Measurements from ENCODE around the gene TBC1D1.

TBC1D1 gene

GRCh38 chr4:38117591-38117990, 226.7 kb downstream of the TBC1D1 start:
- H3K27me3 ChIP-seq (replicated peaks; ENCODE audit: control insufficient read depth, insufficient read depth, low read length), result no peaks in the 10 kb centered on the region
- TF ChIP-seq CTCF (IDR thresholded peaks at IDR 0.05; ENCODE audit: insufficient read depth, low read length, poor library complexity, severe bottlenecking), result no peak
- no peak overlapping the region for H3K4me3 ChIP-seq (replicated peaks; ENCODE audit: low read depth, low read length)
- no peak for DNase-seq (ENCODE audit: extremely low read depth, insufficient read length)
- H3K36me3 ChIP-seq (ENCODE audit: control insufficient read depth, insufficient read depth, low read length), result peaks cover 6% of the 10 kb centered on the region

GRCh38 chr4:38119668-38120385, 228.9 kb downstream of the TBC1D1 start:
- TF ChIP-seq CTCF (IDR thresholded peaks at IDR 0.05; ENCODE audit: insufficient read depth, low read length, poor library complexity, severe bottlenecking), result no peak
- Histone ChIP-seq H3K4me3 (replicated peaks; ENCODE audit: low read depth, low read length) (no peak overlapping the region), H3K27me3 (replicated peaks; ENCODE audit: control insufficient read depth, insufficient read depth, low read length) (no peaks in the 10 kb centered on the region), H3K36me3 (ENCODE audit: control insufficient read depth, insufficient read depth, low read length) (peaks cover 6% of the 10 kb centered on the region)
- DNase-seq (ENCODE audit: extremely low read depth, insufficient read length), result no peak

- no peak for TF ChIP-seq CTCF (IDR thresholded peaks at IDR 0.05; ENCODE audit: insufficient read depth, low read length, poor library complexity, severe bottlenecking)
- Histone ChIP-seq H3K27me3 (replicated peaks; ENCODE audit: control insufficient read depth, insufficient read depth, low read length) (no peaks in the 10 kb centered on the region), H3K4me3 (replicated peaks; ENCODE audit: low read depth, low read length) (no peak overlapping the region), H3K36me3 (ENCODE audit: control insufficient read depth, insufficient read depth, low read length) (peaks cover 6% of the 10 kb centered on the region)
- no peak for DNase-seq (ENCODE audit: extremely low read depth, insufficient read length)
These were observed 229.9 kb downstream of the TBC1D1 start for GRCh38 chr4:38120772-38121171.

- no peak for TF ChIP-seq CTCF (IDR thresholded peaks at IDR 0.05; ENCODE audit: insufficient read depth, low read length, poor library complexity, severe bottlenecking)
- Histone ChIP-seq H3K36me3 (ENCODE audit: control insufficient read depth, insufficient read depth, low read length) (peaks cover 6% of the 10 kb centered on the region), H3K27me3 (replicated peaks; ENCODE audit: control insufficient read depth, insufficient read depth, low read length) (no peaks in the 10 kb centered on the region), H3K4me3 (replicated peaks; ENCODE audit: low read depth, low read length) (no peak overlapping the region)
- DNase-seq (ENCODE audit: extremely low read depth, insufficient read length), result no peak
These were observed 231.2 kb downstream of the TBC1D1 start for GRCh38 chr4:38122060-38122459.

- no peak for DNase-seq (ENCODE audit: extremely low read depth, insufficient read length)
- Histone ChIP-seq H3K36me3 (ENCODE audit: control insufficient read depth, insufficient read depth, low read length) (peaks cover 2% of the 10 kb centered on the region), H3K4me3 (replicated peaks; ENCODE audit: low read depth, low read length) (no peak overlapping the region), H3K27me3 (replicated peaks; ENCODE audit: control insufficient read depth, insufficient read depth, low read length) (no peaks in the 10 kb centered on the region)
- TF ChIP-seq CTCF (IDR thresholded peaks at IDR 0.05; ENCODE audit: insufficient read depth, low read length, poor library complexity, severe bottlenecking), result no peak
These were observed 232.7 kb downstream of the TBC1D1 start for GRCh38 chr4:38123555-38123954.

- no peak for DNase-seq (ENCODE audit: extremely low read depth, insufficient read length)
- TF ChIP-seq CTCF (IDR thresholded peaks at IDR 0.05; ENCODE audit: insufficient read depth, low read length, poor library complexity, severe bottlenecking), result no peak
- Histone ChIP-seq H3K36me3 (ENCODE audit: control insufficient read depth, insufficient read depth, low read length) (peaks cover 2% of the 10 kb centered on the region; the same call in 1 of the 2 replicates), H3K4me3 (replicated peaks; ENCODE audit: low read depth, low read length) (no peak overlapping the region), H3K27me3 (replicated peaks; ENCODE audit: control insufficient read depth, insufficient read depth, low read length) (no peaks in the 10 kb centered on the region)
These were observed 234.1 kb downstream of the TBC1D1 start for GRCh38 chr4:38124961-38125360.
